ENCODE measurements around the gene TIMM44. TPM values are rescaled to one million over a fixed set of nuclear protein-coding genes. Genes with fewer than 3 reads are reported as not detected.

TIMM44 gene
- total RNA-seq, 4 donors from 2014 or later: 60.1 to 91.3 (median 77.1) TPM

- Histone ChIP-seq H3K36me3 (peaks cover 0 to 97% (median 31%) of the 10 kb centered on the region in 3 donors), H3K4me1 (no peaks in the 10 kb centered on the region), H3K4me3 (no peak overlapping the region), H3K27ac (no peak overlapping the region), H3K9me3 (no peaks in the 10 kb centered on the region), H3K27me3 (no peaks in the 10 kb centered on the region)
- 88 to 94% methylated on average over 15 of the region's 15 CpGs for WGBS, 2 donors
- no peak for DNase-seq (ENCODE audit: low spot score in 2 of 2)
- TF ChIP-seq EP300 (IDR thresholded peaks at IDR 0.05): no peak
Measured at GRCh38 chr19:7968008-7968795, 24.7 kb upstream of the TIMM44 start.

GRCh38 chr19:7965921-7966665 is 22.6 kb upstream of the TIMM44 start:
- TF ChIP-seq CTCF (IDR thresholded peaks at IDR 0.05): no peak
- TF ChIP-seq POLR2A (IDR thresholded peaks at IDR 0.05): no peak
- no peak for TF ChIP-seq EP300 (IDR thresholded peaks at IDR 0.05)
- Histone ChIP-seq H3K27ac (no peak overlapping the region), H3K27me3 (no peaks in the 10 kb centered on the region), H3K4me1 (no peaks in the 10 kb centered on the region), H3K4me3 (no peak overlapping the region), H3K36me3 (peaks cover 0 to 95% (median 31%) of the 10 kb centered on the region in 3 donors), H3K9me3 (no peaks in the 10 kb centered on the region)
- DNase-seq (ENCODE audit: low spot score in 2 of 2): no peak
- 92 to 93% methylated on average over 12 of the region's 12 CpGs for WGBS, 2 donors

GRCh38 chr19:7965259-7965841 is 21.9 kb upstream of the TIMM44 start:
- no peak for DNase-seq (ENCODE audit: low spot score in 2 of 2)
- peaks cover 0 to 96% (median 31%) of the 10 kb centered on the region in 3 donors for H3K36me3 ChIP-seq
- no peaks in the 10 kb centered on the region for H3K9me3 ChIP-seq
- TF ChIP-seq POLR2A (IDR thresholded peaks at IDR 0.05) (no peak), EP300 (IDR thresholded peaks at IDR 0.05) (no peak), CTCF (IDR thresholded peaks at IDR 0.05) (no peak)
- no peak overlapping the region for H3K4me3 ChIP-seq
- 88 to 92% methylated on average over 12 of the region's 12 CpGs for WGBS, 2 donors
- no peaks in the 10 kb centered on the region for H3K4me1 ChIP-seq
- no peaks in the 10 kb centered on the region for H3K27me3 ChIP-seq
- no peak overlapping the region for H3K27ac ChIP-seq

GRCh38 chr19:7963566-7963965 is 20.1 kb upstream of the TIMM44 start:
- peaks cover 0 to 6% (median 0%) of the 10 kb centered on the region in 4 donors for H3K4me1 ChIP-seq
- H3K27me3 ChIP-seq: no peaks in the 10 kb centered on the region
- H3K9me3 ChIP-seq: no peaks in the 10 kb centered on the region
- no peak overlapping the region for H3K4me3 ChIP-seq
- no peak overlapping the region for H3K27ac ChIP-seq
- H3K36me3 ChIP-seq: peaks cover 0 to 86% (median 27%) of the 10 kb centered on the region in 3 donors
- TF ChIP-seq POLR2A (IDR thresholded peaks at IDR 0.05) (no peak), CTCF (IDR thresholded peaks at IDR 0.05) (no peak), EP300 (IDR thresholded peaks at IDR 0.05) (no peak)
- WGBS, 2 donors: 92 to 97% methylated on average over 24 to 25 of the region's 25 CpGs
- no peak for DNase-seq (ENCODE audit: low spot score in 2 of 2)

- H3K36me3 ChIP-seq: peaks cover 0 to 86% (median 27%) of the 10 kb centered on the region in 3 donors
- no peak overlapping the region for H3K27ac ChIP-seq
- H3K27me3 ChIP-seq: no peaks in the 10 kb centered on the region
- no peaks in the 10 kb centered on the region for H3K9me3 ChIP-seq
- TF ChIP-seq EP300 (IDR thresholded peaks at IDR 0.05) (no peak), POLR2A (IDR thresholded peaks at IDR 0.05) (no peak), CTCF (IDR thresholded peaks at IDR 0.05) (no peak)
- no peak overlapping the region for H3K4me3 ChIP-seq
- DNase-seq (ENCODE audit: low spot score in 2 of 2): no peak
- WGBS, 2 donors: 84 to 88% methylated on average over 22 of the region's 22 CpGs
- peaks cover 0 to 6% (median 0%) of the 10 kb centered on the region in 4 donors for H3K4me1 ChIP-seq
Measured at GRCh38 chr19:7962644-7963268, 19.3 kb upstream of the TIMM44 start.

All from tibial nerve (tissue), 4 donors.